ENCODE results near the gene RALGAPA1. TPM values are rescaled to one million over a fixed set of nuclear protein-coding genes. Genes with fewer than 3 reads are reported as not detected.
"Not testable (repeated sequence)": the region's sequence is repeated elsewhere in the genome, so short reads cannot be mapped to it uniquely, and the experiment has no call there.

RALGAPA1 gene
- 10 to 100 TPM; 35.9 to 45.1 (median 42.2) TPM for polyA plus RNA-seq (ENCODE audit: insufficient read length in 4 of 4)

DNA sequence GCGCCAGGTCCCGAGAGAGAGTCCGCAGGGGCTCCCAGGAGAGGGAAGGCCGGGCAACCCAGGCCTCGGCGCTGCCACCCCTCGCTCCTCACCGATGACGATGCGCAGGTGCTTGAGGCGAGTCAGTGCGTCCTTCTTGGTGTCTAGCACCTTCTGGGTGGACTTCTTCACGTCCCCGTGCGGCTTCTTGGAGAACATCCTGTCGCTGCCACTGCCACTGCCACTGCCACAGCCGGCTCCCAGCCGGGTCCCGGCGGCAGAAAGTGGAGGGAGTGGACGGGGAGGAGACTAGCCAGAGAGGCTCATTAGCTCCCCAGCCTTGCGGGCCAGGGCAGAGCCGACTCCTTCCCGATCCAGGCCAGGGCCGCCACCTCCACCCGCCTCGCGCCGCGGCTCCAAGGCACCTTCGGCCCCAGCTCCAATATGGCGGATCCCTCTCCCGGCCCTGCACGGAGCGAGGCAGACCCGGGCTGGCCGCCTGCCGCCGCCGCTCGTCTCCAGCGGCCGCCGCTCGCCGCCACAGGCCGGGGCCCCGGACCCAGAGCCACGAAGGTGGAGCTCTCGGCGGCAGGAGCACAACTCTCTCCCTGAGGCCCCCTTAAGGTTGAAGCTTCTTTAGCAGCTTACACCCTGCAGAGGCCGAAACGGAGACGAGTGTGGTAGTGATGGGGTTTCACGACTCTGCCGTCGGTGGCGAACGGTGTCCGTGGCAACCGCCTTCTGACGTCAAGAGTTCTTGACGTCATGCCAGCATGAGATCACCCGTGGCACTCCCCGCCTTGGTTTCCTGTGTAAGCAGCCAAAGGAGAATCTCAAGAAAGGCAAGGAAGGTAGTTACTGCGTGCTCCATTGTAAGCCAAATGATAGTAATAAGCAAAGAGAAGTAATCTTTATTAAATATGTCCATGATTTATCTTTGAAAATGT, at the start of gene RALGAPA1:
Gene RALGAPA1, minus strand, starts transcription at position 658 of the 926 bp plus-strand sequence. Its CDS starts 460 bp downstream, at position 198.
- peak; percentile 91 to 93 (median 92) for DNase-seq (ENCODE audit: low read depth in 4 of 4, low spot score in 3 of 4)

DNA sequence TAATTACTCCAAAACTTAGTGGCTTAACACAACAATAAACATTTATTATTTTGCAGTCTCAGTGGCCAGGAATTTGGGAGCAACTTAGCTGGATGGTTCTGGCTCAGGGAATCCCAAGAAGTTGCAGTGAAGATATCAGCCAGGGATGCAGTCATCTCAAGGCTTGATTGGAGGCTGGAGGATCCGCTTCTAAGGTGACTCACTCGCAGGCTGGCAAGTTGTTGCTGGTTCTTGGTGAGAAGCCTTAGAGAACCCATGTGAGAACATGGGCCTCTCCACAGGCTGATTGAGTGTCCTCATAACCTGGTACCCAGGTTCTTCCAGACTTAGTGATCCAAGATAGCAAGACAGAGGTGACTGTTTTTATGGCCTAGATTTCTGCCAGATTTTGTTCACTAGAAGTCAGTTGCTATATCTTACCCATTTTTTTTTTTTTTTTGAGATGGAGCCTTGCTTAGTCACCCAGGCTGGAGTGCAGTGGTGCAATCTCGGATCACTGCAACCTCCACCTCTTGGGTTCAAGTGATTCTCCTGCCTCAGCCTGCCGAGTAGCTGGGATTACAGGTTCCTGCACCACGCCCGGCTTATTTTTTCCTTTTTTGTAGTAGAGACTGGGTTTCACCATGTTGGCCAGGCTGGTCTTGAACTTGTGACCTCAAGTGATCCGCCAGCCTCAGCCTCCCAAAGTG, 49.6 kb upstream of the RALGAPA1 start:
- no peak for DNase-seq (ENCODE audit: low read depth in 4 of 4, low spot score in 3 of 4)

DNA sequence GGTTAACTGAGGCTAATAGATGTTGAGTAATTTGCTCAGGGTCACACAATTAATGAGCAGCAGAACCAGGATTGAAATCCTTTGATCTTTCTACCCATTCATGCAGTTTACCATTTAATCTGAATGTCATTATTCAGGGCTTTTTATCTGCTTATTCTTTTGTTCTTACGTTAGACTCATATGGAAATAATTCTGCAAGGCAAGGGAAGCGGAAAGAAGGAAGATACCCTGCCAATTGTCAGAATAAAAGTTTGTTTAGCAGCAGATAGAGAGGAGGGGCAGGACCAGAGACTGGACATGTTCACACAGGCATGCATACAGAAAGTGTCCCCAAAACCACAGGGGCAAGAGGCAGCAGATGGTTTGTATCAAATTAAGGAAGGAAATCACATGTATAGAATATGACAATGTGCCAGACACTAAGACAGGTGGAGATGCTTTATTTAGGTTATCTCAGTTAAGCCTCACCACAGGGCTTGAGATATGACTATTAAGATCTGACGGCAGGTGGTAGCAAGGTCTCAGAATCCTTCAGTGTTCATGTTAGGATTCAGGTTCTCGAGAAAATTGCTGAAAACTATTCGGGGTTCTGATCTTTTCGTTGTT, 46.9 kb upstream of the RALGAPA1 start:
- DNase-seq (ENCODE audit: low read depth in 4 of 4, low spot score in 3 of 4), result no peak

DNA sequence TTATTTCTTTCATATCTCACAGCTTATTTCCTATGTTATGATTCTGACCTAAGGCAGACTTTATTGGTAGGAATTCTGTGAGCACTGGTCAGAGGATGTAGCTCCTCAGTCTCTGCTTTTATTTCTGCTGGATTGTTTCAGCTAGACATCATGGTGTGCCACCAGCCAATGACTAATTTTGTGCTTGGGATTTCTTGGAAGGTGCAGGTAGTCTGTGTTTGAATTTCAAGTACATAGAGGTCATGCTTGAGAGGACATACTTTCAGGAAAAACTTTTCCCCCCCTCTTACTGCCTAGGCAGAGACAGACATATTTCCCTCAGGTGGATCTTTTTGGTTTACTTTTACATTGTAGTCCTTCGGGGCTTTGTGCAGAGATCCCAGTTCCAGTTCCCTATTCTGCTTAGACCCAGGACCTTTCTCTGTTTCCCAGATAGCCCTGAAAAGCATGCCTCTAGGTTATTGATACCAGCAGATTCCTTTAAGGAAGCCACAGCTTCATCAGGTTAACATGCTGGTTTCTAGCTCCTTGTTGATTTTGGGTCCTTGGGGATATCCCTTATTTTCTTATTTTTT, 45.7 kb upstream of the RALGAPA1 start:
- no peak for DNase-seq (ENCODE audit: low read depth in 4 of 4, low spot score in 3 of 4)

DNA sequence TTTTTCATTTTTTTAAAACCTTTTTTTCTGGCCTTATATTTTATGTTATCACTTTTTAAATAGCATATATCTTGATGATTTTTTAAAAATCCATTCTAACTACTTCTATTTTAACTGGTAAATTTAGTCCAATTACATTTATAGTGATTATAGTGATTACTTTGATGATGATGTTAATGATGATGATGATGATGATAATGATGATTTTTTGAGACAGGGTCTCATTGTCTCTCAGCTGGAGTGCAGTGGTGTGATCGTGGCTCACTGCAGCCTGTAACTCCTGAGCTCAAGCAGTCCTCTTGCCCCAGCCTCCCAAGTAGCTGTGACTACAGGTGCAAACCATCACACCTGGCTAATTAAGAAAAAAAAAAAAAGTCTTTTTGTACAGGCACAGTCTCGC, 44.1 kb upstream of the RALGAPA1 start:
- DNase-seq (ENCODE audit: low read depth in 4 of 4, low spot score in 3 of 4), result no peak

DNA sequence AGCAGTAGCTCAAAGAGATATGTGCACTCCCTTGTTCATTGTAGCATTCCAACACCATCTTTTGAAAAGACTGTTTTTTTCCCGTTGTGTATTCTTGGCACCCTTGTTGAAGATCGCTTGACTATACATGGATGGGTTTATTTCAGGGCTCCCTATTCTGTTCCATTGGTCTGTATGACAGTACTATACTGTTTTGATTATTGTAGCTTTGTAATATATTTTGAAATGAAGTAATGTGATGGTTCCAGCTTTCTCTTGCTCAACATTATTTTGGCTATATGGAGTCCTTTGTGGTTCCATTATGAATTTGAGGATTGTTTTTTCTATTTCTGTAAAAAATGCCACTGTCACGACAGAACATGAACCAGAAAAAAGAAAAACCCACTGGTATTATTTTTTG, 42.7 kb upstream of the RALGAPA1 start:
- no peak for DNase-seq (ENCODE audit: low read depth in 4 of 4, low spot score in 3 of 4)

DNA sequence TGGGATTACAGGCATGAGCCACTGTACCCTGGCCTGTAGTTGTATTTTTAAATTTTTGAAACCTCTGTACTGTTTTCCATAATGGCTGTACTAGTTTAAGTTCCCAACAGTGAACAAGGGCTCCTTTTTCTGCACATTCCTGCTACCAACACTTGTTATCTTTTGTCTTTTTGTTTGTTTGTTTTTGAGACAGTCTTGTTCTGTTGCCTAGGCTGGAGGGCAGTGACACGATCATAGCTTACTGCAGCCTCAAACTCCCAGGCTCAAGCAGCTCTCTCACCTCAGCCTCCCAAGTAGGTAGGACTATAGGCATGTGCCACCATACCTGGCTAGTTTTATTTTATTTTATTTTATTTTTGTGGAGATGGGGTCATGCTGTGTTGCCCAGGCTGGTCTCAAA, 40.0 kb upstream of the RALGAPA1 start:
- no peak for DNase-seq (ENCODE audit: low read depth in 4 of 4, low spot score in 3 of 4)

DNA sequence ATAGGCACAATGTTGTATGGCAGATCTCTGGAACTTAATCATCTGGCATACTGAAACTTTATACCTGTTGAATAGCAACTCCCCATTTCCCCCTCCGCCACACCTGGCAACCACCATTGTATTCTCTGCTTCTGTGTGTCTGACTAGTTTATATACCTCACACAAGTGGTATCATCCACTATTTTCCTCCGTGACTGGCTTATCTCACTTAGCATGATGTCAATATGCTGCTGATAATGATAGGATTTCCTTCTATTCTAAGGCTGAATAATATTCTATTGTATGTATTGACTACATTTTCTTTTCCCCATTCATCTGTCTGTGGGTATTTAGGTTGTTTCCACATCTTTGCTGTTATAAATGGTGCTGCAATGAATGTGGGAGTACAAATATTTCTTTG, 38.5 kb upstream of the RALGAPA1 start:
- no peak for DNase-seq (ENCODE audit: low read depth in 4 of 4, low spot score in 3 of 4)

DNA sequence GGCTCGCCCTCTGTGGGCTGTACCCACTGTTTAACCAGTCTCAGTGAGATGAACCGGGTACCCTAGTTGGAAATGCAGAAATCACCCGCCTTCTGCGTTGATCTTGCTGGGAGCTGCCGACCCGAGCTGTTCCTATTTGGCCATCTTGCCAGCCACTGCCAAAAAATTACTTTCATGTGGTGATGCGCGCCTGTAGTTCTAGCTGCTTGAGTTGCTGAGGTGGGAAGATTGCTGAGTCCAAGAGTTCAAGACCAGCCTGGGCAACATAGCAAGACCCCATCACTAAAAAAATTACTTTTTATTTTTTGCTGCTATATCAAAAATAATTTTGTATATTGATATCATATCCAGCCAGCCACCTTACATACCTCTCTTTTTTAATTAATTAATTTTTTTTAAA, 35.4 kb upstream of the RALGAPA1 start:
- DNase-seq (ENCODE audit: low read depth in 4 of 4, low spot score in 3 of 4), result no peak

DNA sequence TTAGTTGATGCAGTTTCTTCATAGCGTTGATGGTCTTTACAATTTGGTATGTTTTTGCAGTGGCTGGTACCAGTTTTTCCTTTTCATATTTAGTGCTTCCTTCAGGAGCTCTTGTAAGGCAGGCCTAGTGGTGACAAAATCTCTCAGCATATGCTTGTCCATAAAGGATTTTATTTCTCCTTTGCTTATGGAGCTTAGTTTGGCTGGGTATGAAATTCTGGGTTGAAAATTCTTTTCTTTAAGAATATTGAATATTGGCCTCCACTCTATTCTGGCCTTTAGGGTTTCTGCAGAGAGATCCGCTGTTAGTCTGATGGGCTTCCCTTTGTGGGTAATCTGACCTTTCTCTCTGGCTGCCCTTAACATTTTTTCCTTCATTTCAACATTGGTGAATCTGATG, 33.1 kb upstream of the RALGAPA1 start:
- DNase-seq (ENCODE audit: low read depth in 4 of 4, low spot score in 3 of 4), result not testable (repeated sequence)

DNA sequence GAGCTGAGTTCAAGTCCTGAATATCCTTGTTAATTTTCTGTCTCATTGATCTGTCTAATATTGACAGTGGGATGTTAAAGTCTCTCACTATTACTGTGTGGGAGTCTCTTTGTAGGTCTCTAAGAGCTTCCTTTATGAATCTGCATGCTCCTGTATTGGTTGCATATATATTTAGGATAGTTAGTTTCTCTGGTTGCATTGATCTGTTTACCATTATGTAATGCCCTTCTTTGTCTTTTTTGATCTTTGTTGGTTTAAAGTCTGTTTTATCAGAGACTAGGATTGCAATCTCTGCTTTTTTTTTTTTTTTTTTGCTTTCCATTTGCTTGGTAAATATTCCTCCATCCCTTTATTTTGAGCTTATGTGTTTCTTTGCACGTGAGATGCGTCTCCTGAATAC, 32.6 kb upstream of the RALGAPA1 start:
- DNase-seq (ENCODE audit: low read depth in 4 of 4, low spot score in 3 of 4), result not testable (repeated sequence)

DNA sequence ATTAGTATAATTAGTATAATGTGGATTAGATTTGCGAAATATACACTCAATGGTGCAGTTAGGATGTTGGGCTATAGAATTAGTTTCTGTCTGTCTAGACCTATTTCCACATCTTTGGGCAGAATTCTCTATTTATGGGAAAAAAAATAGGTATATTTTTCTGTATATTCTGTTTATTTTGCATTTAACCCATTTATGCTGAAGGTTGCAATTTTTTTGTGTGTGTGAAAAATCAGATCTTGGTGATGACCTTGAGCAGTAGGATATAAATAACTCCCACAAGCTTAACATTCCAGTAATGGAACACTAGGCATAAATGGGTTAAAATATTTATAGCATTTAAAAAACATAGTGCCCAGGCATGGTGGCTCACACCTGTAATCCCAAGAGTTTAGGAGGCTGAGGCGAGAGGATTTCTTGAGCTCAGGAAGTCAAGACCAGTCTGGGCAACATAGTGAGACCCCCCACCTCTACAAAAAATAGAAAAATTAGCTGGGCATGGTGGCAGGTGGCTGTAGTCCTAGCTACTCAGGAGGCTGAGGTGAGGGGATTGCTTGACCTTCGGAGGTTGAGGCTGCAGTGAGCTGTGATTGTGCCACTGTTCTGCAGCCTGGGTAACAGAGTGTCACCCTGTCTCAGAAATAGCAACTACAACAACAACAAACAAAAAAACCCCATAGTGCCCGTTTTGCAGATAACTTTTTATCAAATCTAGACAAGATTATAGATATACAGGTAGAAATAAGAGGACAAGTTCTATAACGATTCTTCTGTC, 26.3 kb upstream of the RALGAPA1 start:
- DNase-seq (ENCODE audit: low read depth in 4 of 4, low spot score in 3 of 4), result no peak

DNA sequence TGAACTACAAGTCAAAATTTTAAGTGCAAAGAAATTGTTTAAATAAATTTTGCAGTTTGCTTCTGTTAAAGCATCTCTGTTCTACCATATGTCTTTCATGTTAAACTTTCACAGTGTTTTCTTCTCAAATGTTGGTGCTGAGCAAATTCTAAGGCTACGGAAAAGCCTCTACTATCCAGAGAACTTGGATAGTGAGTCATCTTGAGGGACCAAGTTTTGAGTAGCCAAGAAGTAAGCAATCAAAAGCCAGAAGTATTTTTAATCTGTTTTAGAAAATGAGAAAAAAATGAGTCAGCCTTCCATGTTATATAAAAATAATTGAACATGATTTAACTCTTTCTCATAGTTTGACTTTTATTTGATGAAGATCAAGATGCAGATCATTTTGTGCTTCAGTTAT, 20.4 kb upstream of the RALGAPA1 start:
- DNase-seq (ENCODE audit: low read depth in 4 of 4, low spot score in 3 of 4), result no peak

DNA sequence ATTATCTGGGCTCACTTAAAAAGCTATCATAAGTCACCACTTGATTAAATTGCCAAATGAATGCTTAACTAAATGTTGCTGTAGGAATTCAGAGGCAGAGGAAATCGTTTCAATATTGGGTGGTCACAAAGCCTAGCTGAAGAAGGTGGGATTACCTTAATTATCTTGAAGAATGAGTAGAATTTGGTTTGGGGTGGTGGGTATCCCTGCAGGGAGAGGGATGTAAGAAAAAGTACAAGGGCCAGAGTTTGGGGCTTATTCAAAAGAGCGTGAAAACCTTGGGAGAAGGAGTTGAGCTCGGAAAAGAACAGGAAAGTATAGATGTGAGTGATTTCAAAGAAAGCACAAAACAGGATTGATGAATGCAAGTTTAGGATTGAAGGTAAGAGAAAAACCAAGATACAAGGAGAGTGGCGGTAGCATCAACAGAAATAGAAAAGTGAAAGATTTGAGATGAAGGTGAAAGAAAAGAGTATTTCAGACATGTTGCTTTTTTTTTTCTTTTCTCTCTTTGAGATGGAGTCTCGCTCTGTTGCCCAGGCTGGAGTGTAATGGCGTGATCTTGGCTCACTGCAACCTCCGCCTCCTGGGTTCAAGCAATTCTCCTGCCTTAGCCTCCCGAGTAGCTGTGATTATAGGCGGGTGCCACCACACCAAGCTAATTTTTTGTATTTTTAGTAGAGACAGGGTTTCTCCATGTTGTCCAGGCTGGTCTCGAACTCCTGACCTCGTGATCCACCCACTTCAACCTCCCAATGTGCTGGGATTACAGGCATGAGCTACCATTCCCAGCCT, 18.8 kb upstream of the RALGAPA1 start:
- DNase-seq (ENCODE audit: low read depth in 4 of 4, low spot score in 3 of 4), result no peak

DNA sequence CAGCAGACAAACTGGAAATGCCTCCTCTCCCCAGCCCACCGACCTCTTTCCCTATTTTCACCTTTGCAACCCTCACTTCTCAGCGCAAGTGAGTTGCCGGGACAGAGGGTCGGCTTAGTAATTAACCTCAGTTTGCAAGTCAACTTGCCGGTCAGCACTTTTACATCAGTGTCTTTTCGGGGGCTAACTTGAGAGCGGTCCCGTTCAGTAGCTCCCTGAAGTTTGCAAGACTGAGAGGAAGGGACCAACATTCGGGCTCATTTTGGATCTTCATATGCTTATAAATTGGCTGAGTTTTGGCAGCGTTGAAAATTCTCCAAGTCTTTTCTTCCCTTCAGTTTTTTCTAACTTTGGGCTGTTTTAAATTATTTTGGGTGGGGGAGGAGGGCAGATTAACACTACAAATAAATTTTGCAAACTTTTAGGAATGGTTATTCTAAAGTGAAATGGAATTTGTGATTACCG, 17.9 kb upstream of the RALGAPA1 start:
- no peak for DNase-seq (ENCODE audit: low read depth in 4 of 4, low spot score in 3 of 4)

DNA sequence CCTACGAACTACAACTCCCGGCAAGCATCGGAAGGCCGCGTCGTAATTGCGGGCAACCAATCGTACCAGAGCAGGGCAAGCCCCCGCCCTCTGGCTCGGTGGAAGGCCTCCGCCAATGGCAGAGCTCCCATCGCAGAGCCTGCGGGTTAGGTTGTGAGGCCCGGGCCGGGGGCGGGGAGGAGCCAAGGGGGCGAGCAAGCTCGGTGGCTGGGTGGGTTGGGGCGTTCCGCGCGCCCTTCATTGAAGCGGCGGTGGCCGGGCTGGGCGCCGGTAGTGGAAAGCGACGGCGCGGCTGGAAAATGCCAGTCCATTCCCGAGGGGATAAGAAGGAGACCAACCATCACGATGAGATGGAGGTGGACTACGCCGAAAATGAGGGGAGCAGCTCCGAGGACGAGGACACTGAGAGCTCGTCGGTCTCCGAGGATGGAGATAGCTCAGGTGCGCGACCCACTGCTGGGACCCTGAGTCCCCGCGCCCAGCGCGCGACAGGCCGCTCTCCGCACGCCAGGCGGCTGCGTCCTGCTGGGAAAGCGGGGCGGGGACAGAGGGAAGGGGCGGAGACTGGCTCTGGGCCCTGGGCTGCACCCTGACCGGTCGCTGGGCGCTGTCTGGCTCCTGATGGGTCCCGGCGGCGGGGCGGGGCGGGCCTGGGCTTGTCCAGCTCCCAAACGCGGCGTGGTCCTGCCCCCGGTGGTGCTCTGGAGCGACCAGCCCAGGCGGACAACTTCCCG, 17.3 kb upstream of the RALGAPA1 start, which contains the start of gene BRMS1L:
Gene BRMS1L, plus strand, starts transcription at position 121 of the 734 bp plus-strand sequence. Its CDS starts 179 bp downstream, at position 300.
- peak; percentile 91 to 98 (median 97) for DNase-seq (ENCODE audit: low read depth in 4 of 4, low spot score in 3 of 4)

DNA sequence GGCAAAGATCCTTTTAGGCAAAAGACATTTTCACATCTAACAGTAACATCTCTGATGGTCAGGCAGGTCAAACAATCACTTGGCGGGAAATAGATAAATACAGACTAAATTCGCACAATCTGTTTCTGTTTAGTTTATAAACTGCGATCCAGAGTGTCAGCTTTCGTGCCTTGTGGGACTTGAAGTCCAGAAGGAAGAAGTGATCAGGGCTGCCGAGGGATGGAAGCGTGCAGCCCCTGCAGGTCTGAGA, 16.8 kb upstream of the RALGAPA1 start:
- no peak for DNase-seq (ENCODE audit: low read depth in 4 of 4, low spot score in 3 of 4)

DNA sequence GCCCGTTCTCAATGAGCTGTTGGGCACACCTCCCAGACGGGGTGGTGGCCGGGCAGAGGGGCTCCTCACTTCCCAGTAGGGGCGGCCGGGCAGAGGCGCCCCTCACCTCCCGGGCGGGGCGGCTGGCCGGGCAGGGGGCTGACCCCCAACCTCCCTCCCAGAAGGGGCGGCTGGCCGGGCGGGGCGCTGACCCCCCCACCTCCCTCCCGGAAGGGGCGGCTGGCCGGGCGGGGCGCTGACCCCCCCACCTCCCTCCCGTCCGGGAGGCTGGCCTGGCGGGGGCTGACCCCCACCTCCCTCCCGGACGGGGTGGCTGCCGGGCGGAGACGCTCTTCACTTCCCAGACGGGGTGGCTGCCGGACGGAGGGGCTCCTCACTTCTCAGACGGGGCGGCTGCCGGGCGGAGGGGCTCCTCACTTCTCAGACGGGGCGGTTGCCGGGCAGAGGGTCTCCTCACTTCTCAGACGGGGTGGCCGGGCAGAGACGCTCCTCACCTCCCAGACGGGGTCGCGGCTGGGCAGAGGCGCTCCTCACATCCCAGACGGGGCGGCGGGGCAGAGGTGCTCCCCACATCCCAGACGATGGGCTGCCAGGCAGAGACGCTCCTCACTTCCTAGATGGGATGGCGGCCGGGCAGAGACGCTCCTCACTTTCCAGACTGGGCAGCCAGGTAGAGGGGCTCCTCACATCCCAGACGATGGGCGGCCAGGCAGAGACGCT, 15.5 kb upstream of the RALGAPA1 start:
- DNase-seq (ENCODE audit: low read depth in 4 of 4, low spot score in 3 of 4), result not testable (repeated sequence)

All from right renal pelvis (tissue), 4 donors.